ENCODE results near the gene ITGB8.

- TF ChIP-seq YY1 (IDR thresholded peaks at IDR 0.05; ENCODE audit: borderline replicate concordance in 1 of 3, control insufficient read depth in 1 of 3, extremely low read depth in 1 of 3, insufficient read depth in 3 of 3, insufficient read length in 1 of 3, insufficient replicate concordance in 2 of 3, low read depth in 1 of 3, low read length in 2 of 3) (no peak), HDAC6 (IDR thresholded peaks at IDR 0.05; ENCODE audit: low read depth, low read length) (no peak)
Observed at GRCh38 chr7:20316706-20317105, 14.0 kb upstream of the ITGB8 start.
